K562 (cell line): ENCODE data around the gene LRRC1. TPM values are rescaled to one million over a fixed set of nuclear protein-coding genes. Genes with fewer than 3 reads are reported as not detected.

ENCODE experiments used
- ATAC-seq: fragments of 200-7000 bp; cut with Tn5 transposase; 3 replicates; pipeline ENCODE4 v1.9.1; 2020; ENCODE audit warnings: moderate library complexity
- BruUV-seq: library from RNA; stranded (reverse); fragments of 400-500 nt; replicated peaks from 2 replicates; lab custom pipeline; 2021; lab: Mats Ljungman, UMichigan
- CTCF ChIA-PET: fragments of 300-600 bp; formaldehyde crosslinking; extraction: SDS; loops from one replicate; lab custom pipeline; 2021; ENCODE audit warnings: low intra/inter-chr PET ratio; lab: Yijun Ruan, JAX
- POLR2A ChIA-PET: fragments of 300-600, 350-650 bp; sonication (Branson Sonifier 250); formaldehyde crosslinking; extraction: SDS; loops from one replicate; lab custom pipeline; 2021; ENCODE audit warnings: antibody characterized with exemption, inconsistent platforms; lab: Yijun Ruan, JAX
- DNase-seq, 4 experiments: peaks; one replicate each; pipeline versions ENCODE4 v3.0.0 to v3.0.0-alpha.2; 2011 to 2018; ENCODE audit warnings: low spot score in 3 of 4, mixed read lengths in 3 of 4; ENCODE audit errors: extremely low read depth in 1 of 4
- FAIRE-seq: peaks from 2 replicates; lab custom pipeline; 2011; peaks lifted over from hg19 to GRCh38; lab: Jason Lieb, UNC
- H2AFZ ChIP-seq: 2 replicates; pipeline ENCODE4 v1.6.0; 2011; ENCODE audit warnings: low read depth, low read length, control low read depth, inconsistent platforms
- H3K27ac ChIP-seq: fragments of 200-600 bp; 3 replicates; pipeline ENCODE4 v1.8.0; 2011; ENCODE audit warnings: low read depth, mild to moderate bottlenecking, control low read depth, inconsistent platforms, low read length, moderate library complexity, mixed read lengths; ENCODE audit errors: extremely low read depth
- H3K27me3 ChIP-seq, 2 experiments: fragments of 300-600 bp in 1 of 2; 2 replicates in 1 of 2; 3 replicates in 1 of 2; pipeline versions ENCODE4 v1.6.0 to v1.8.0; 2011; ENCODE audit warnings: inconsistent platforms in 2 of 2, low read length in 2 of 2, mild to moderate bottlenecking in 1 of 2, mixed read lengths in 1 of 2, moderate library complexity in 1 of 2; ENCODE audit not compliant: control insufficient read depth in 2 of 2, insufficient read depth in 2 of 2
- H3K36me3 ChIP-seq: fragments of 300-600 bp; 3 replicates; pipeline ENCODE4 v1.8.0; 2011; ENCODE audit warnings: mild to moderate bottlenecking, low read length, inconsistent platforms; ENCODE audit not compliant: control insufficient read depth, insufficient read depth
- H3K4me1 ChIP-seq, 2 experiments: fragments of 200-600 bp in 1 of 2; replicated peaks in 1 of 2; 2 replicates in 1 of 2; 3 replicates in 1 of 2; pipeline versions ENCODE4 v1.5.1 to v1.8.0; 2011; ENCODE audit warnings: inconsistent platforms in 2 of 2, low read length in 2 of 2, mild to moderate bottlenecking in 1 of 2, mixed read lengths in 1 of 2, moderate library complexity in 1 of 2; ENCODE audit not compliant: control insufficient read depth in 2 of 2, insufficient read depth in 2 of 2
- H3K4me2 ChIP-seq: 2 replicates; pipeline ENCODE4 v1.6.1; 2011; ENCODE audit warnings: low read length, control low read depth, inconsistent platforms, mixed read lengths; ENCODE audit not compliant: insufficient read depth
- H3K4me3 ChIP-seq: fragments of 200-600 bp; sonication (generic), shearing (Covaris generic); 2 replicates; pipeline ENCODE4 v1.5.1; 2016; ENCODE audit warnings: control low read depth, inconsistent platforms
- H3K79me2 ChIP-seq: fragments of 200-600 bp; 3 replicates; pipeline ENCODE4 v1.8.0; 2011; ENCODE audit warnings: low read length, inconsistent platforms; ENCODE audit not compliant: control insufficient read depth, insufficient read depth
- H3K9ac ChIP-seq, 2 experiments: 2 replicates each; pipeline versions ENCODE4 v1.6.0 to v1.6.1; 2011; ENCODE audit warnings: low read depth in 2 of 2, low read length in 2 of 2, control low read depth in 1 of 2, inconsistent platforms in 1 of 2, mild to moderate bottlenecking in 1 of 2, mixed read lengths in 1 of 2; ENCODE audit not compliant: insufficient read depth in 1 of 2
- H3K9me1 ChIP-seq: one replicate; pipeline ENCODE4 v1.6.0; 2011; ENCODE audit warnings: inconsistent platforms, mild to moderate bottlenecking, low read length, moderate library complexity; ENCODE audit not compliant: control insufficient read depth, insufficient read depth
- H3K9me3 ChIP-seq: replicated peaks from 2 replicates; pipeline ENCODE4 v1.5.1; 2011; ENCODE audit warnings: low read depth, low read length, inconsistent platforms; ENCODE audit not compliant: control insufficient read depth, insufficient read depth
- H4K20me1 ChIP-seq: replicated peaks from 2 replicates; pipeline ENCODE4 v1.6.1; 2011; ENCODE audit warnings: low read length, inconsistent platforms, mixed read lengths; ENCODE audit not compliant: control insufficient read depth, insufficient read depth
- ARID1B ChIP-seq: fragments of 450-650 bp; IDR thresholded peaks from 2 replicates; pipeline ENCODE4 v1.6.1; 2016; ENCODE audit warnings: antibody characterized with exemption, mild to moderate bottlenecking, inconsistent platforms
- ATF1 ChIP-seq, 2 experiments: fragments of 450-650 bp in 1 of 2; IDR thresholded peaks; 2 replicates each; pipeline ENCODE4 v1.6.1; 2016; ENCODE audit warnings: missing compliant biosample characterization in 1 of 2, missing genetic modification characterization in 1 of 2
- CEBPB ChIP-seq: fragments of 450-650 bp; IDR thresholded peaks from 2 replicates; pipeline ENCODE4 v1.6.1; 2016; ENCODE audit warnings: missing genetic modification characterization, missing compliant biosample characterization
- CTBP1 ChIP-seq: fragments of 450-650 bp; IDR thresholded peaks from 2 replicates; pipeline ENCODE4 v1.6.1; 2016; ENCODE audit warnings: borderline replicate concordance
- MED1 ChIP-seq: sonication (generic); formaldehyde crosslinking; IDR thresholded peaks from 2 replicates; pipeline ENCODE4 v1.8.1; 2023; ENCODE audit warnings: missing genetic modification reagents, borderline replicate concordance
- NUFIP1 ChIP-seq: fragments of 450-650 bp; IDR thresholded peaks from 2 replicates; pipeline ENCODE4 v1.6.1; 2018; ENCODE audit not compliant: partially characterized antibody
- POLR2H ChIP-seq: IDR thresholded peaks from 2 replicates; pipeline ENCODE4 v1.6.1; 2016; ENCODE audit warnings: missing genetic modification characterization, low read depth, mild to moderate bottlenecking, control low read depth, missing compliant biosample characterization, moderate library complexity
- SFPQ ChIP-seq: fragments of 200-400 bp; formaldehyde crosslinking; IDR thresholded peaks from 2 replicates; pipeline ENCODE4 v1.6.1; 2017; ENCODE audit warnings: mild to moderate bottlenecking, low read depth, low read length, moderate library complexity
- SMARCA5 ChIP-seq: fragments of 450-650 bp; IDR thresholded peaks from 2 replicates; pipeline ENCODE4 v1.6.1; 2016
- SREBF2 ChIP-seq: sonication (generic); formaldehyde crosslinking; IDR thresholded peaks from 2 replicates; pipeline ENCODE4 v1.4.0; 2020; ENCODE audit warnings: mild to moderate bottlenecking, missing genetic modification reagents
- SRSF3 ChIP-seq: fragments of 200-400 bp; formaldehyde crosslinking; IDR thresholded peaks from 2 replicates; pipeline ENCODE4 v1.6.1; 2016; ENCODE audit warnings: mild to moderate bottlenecking, low read length, moderate library complexity; ENCODE audit not compliant: insufficient read depth
- TAL1 ChIP-seq: fragments of 450-650 bp; IDR thresholded peaks from 2 replicates; pipeline ENCODE4 v1.6.1; 2016; ENCODE audit warnings: mild to moderate bottlenecking
- ZNF347 ChIP-seq: fragments of 450-650 bp; formaldehyde crosslinking; IDR thresholded peaks from 2 replicates; pipeline ENCODE4 v1.4.0; 2020; ENCODE audit warnings: low read depth, mild to moderate bottlenecking, moderate library complexity
- ZNF639 ChIP-seq, 2 experiments: fragments of 200-800 bp in 1 of 2; sonication (Bioruptor generic) in 1 of 2; sonication (generic) in 1 of 2; formaldehyde crosslinking in 1 of 2; IDR thresholded peaks in 1 of 2; conservative IDR thresholded peaks in 1 of 2; 2 replicates each; pipeline versions ENCODE4 v1.5.0 to v1.6.1; 2016 to 2020; ENCODE audit warnings: missing compliant biosample characterization in 1 of 2, missing genetic modification characterization in 1 of 2, missing genetic modification reagents in 1 of 2
- ZNF785 ChIP-seq: fragments of 250-450 bp; sonication (Bioruptor Pico); IDR thresholded peaks from 2 replicates; pipeline ENCODE4 v1.4.0; 2020; ENCODE audit warnings: mild to moderate bottlenecking
- WGBS: fragments of 100-300 bp; shearing (Covaris generic); methylation state at CpG from one replicate; pipeline ENCODE4 v1.1.6; 2016; ENCODE audit warnings: low coverage, mixed read lengths; ENCODE audit not compliant: insufficient coverage; ENCODE audit errors: missing lambda C conversion rate; 5-methylcytosine and 5-hydroxymethylcytosine counted together
- in situ Hi-C: fragments of 300-500 bp; cut with MboI; formaldehyde crosslinking; loops from 4 replicates; pipeline ENCODE4 v1.15.0; 2018; ENCODE audit warnings: inconsistent platforms, mixed read lengths
- intact Hi-C: fragments of 100-400 bp; cut with micrococcal nuclease; formaldehyde crosslinking; loops from 2 replicates; pipeline ENCODE4 v1.14.2; 2022
- polyA plus RNA-seq, 8 experiments: library from polyadenylated mRNA; depleted of rRNA in 4 of 8; stranded (reverse) in 5 of 8; unstranded in 3 of 8; fragments of >200 nt; fragmentation: Nextera tagmentation in 2 of 8; fragmentation: Illumina TruSeq in 1 of 8; extraction: Ambion mirVana in 2 of 8; extraction: Trizol in 1 of 8; gene quantifications; 2 replicates each; pipeline versions ENCODE4 v1.2.1 to v1.2.3, GENCODE V29; 2011 to 2014; ENCODE audit warnings: inconsistent platforms in 1 of 8, missing spikeins in 1 of 8
- total RNA-seq, 7 experiments: library from RNA; depleted of rRNA in 6 of 7; stranded (reverse); fragments of >200 nt in 6 of 7; fragmentation: Illumina TruSeq in 2 of 7; extraction: Trizol in 2 of 7; gene quantifications; 2 replicates each; pipeline versions ENCODE4 v1.2.1 to v1.2.3, GENCODE V29; 2011 to 2021; ENCODE audit warnings: low replicate concordance in 1 of 7

Gene LRRC1
- total and polyA plus RNA-seq, 9 of the 15 experiments (the other 6 are each of a cell fraction or from before 2014, with no cell fraction given): not detected

- FAIRE-seq (no peak), DNase-seq (no peak), ATAC-seq (no peak)
- CTCF ChIA-PET: no interaction called here
- no TSS peak for BruUV-seq
- no peak overlapping the region for H2AFZ ChIP-seq
- H3K4me2 ChIP-seq: no peak overlapping the region
- H3K27me3 ChIP-seq: no peaks in the 10 kb centered on the region
- no peak overlapping the region for H3K27ac ChIP-seq
- H3K9me3 ChIP-seq: no peaks in the 10 kb centered on the region
- intact Hi-C loops (no loop called here), in situ Hi-C loops (no loop called here)
- H4K20me1 ChIP-seq: no peaks in the 10 kb centered on the region
- no peaks in the 10 kb centered on the region for H3K36me3 ChIP-seq
- TF ChIP-seq SRSF3 (no peak), NUFIP1 (no peak), SFPQ (no peak), ZNF639 (CRISPR knock-in tag; conservative IDR thresholded peaks at IDR 0.05 in 1 of 2, IDR thresholded peaks at IDR 0.05 in 1 of 2) (no peak), SREBF2 (no peak), ZNF347 (CRISPR knock-in tag) (no peak), CTBP1 (no peak), CEBPB (tag) (no peak), TAL1 (no peak), ZNF785 (CRISPR knock-in tag) (no peak), SMARCA5 (no peak), ARID1B (no peak), POLR2H (tag) (no peak), MED1 (CRISPR knock-in tag) (no peak), ATF1 (CRISPR knock-in tag; IDR thresholded peaks at IDR 0.05) (no peak), ATF1 (tag; IDR thresholded peaks at IDR 0.05) (no peak)
- POLR2A ChIA-PET: interaction anchor here (0.9 kb wide), 1 partner anchor 10 kb away, joined by 3 read pairs; no protein-coding TSS in a partner anchor
- no peak overlapping the region for H3K9ac ChIP-seq
- no peaks in the 10 kb centered on the region for H3K4me1 ChIP-seq
- no peak overlapping the region for H3K4me3 ChIP-seq
- no peaks in the 10 kb centered on the region for H3K79me2 ChIP-seq
- WGBS: 0% methylated on average over 2 of the region's 2 CpGs
- no peaks in the 10 kb centered on the region for H3K9me1 ChIP-seq
These were observed 33.4 kb downstream of the LRRC1 start for GRCh38 chr6:53828215-53828614.
